ENCODE measurements around the gene NDE1.

DNA sequence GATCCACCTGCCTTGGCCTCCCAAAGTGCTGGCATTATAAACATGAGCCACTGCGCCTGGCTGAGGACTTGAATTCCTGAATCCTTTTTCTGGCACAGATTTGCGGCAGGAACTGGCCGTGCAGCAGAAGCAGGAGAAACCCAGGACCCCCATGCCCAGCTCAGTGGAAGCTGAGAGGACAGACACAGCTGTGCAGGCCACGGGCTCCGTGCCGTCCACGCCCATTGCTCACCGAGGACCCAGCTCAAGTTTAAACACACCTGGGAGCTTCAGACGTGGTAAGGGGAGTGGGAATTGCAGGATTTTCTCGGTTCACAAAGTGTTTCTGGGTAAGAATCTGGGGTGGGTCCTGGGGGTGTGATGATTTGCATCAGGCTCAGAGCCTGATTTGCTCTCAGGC is 41.0 kb downstream of the NDE1 start:
- TF ChIP-seq, protein P1, sequence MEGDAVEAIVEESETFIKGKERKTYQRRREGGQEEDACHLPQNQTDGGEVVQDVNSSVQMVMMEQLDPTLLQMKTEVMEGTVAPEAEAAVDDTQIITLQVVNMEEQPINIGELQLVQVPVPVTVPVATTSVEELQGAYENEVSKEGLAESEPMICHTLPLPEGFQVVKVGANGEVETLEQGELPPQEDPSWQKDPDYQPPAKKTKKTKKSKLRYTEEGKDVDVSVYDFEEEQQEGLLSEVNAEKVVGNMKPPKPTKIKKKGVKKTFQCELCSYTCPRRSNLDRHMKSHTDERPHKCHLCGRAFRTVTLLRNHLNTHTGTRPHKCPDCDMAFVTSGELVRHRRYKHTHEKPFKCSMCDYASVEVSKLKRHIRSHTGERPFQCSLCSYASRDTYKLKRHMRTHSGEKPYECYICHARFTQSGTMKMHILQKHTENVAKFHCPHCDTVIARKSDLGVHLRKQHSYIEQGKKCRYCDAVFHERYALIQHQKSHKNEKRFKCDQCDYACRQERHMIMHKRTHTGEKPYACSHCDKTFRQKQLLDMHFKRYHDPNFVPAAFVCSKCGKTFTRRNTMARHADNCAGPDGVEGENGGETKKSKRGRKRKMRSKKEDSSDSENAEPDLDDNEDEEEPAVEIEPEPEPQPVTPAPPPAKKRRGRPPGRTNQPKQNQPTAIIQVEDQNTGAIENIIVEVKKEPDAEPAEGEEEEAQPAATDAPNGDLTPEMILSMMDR (IDR thresholded peaks at IDR 0.05): no peak
- TF ChIP-seq POLR2A (IDR thresholded peaks at IDR 0.05): no peak
